Amygdala (tissue), 56 donors: ENCODE measurements around the gene ZSCAN2.

Experiments used
- DNase-seq, 56 donors: peaks; one replicate each; lab custom pipeline; 2025; lab: John Stamatoyannopoulos, UW

ZSCAN2 gene

DNA sequence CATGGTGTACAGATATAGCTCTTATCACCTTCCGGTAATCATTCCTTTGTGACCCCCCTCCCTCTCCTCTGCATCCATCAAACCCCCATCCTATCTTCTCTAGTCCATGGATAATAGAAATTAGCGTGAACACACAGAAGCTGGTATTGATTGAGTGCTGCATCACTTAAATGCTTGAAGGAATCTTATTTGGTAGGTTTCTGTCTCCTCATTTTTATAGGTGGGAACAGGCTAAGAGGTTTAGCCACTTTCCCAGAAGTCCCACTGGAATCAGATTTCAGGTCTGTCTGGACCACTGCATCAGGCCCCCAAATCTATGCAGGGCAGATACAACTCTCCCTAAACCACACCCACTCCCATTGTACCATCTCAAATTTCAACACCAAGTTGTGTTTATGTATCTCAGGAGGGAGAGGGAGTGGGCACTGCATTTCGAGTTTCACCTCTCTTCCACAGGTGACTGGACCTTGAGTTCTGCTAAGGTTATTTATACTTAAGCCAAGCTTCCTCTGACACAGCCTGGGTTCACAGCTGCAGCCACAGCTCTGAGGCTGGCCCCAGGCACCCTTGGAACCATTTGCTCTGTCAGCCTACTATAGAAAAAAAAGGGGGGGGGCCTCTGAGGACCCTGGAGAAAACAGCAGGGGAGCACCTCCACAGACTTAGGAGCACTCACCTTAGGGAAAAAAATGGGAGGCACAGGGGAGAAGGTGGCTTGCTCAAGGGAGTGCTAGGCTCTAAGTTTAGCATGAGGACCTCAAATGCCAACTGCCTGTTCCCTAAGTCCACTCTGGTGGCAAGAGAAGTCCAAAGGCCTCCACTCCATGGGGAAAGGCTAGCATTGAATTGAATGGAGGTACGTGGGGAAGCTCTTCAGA, 59.3 kb downstream of the ZSCAN2 start:
- DNase-seq = no peak

DNA sequence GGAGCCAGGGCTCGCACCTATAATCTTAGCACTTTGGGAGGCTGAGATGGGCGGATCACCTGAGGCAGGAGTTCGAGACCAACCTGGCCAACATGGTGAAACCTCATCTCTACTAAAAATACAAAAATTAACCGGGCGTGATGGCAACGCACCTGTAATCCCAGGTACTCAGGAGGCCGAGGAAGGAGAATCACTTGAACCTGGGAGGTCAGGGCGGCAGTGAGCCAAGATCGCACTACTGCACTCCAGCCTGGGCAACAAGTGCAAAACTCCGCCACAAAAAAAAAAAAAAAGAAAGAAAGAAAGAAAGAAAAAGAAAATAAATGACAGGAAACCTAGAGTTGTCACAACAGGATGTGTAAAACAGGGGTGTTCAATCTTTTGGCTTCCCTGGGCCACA, 60.2 kb downstream of the ZSCAN2 start:
- DNase-seq = no peak

DNA sequence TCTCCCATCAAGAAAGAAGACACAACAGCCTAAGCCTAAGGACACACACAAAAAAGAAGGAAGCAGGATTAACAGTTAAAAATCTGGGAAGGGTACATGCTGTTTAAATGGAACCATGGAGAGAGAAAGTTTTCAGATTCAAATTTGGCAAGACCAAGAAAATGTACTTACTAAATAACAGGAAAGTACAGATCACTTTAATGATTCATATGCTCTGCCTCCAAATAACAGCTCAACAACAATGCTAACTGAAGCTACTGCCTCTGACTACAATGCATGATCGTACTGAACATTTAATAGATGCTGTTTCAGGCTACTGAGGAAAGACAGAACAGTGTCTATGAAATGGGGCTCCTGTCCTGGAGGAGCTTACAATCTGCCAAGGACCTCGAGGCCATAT, 65.6 kb downstream of the ZSCAN2 start:
- no peak for DNase-seq

DNA sequence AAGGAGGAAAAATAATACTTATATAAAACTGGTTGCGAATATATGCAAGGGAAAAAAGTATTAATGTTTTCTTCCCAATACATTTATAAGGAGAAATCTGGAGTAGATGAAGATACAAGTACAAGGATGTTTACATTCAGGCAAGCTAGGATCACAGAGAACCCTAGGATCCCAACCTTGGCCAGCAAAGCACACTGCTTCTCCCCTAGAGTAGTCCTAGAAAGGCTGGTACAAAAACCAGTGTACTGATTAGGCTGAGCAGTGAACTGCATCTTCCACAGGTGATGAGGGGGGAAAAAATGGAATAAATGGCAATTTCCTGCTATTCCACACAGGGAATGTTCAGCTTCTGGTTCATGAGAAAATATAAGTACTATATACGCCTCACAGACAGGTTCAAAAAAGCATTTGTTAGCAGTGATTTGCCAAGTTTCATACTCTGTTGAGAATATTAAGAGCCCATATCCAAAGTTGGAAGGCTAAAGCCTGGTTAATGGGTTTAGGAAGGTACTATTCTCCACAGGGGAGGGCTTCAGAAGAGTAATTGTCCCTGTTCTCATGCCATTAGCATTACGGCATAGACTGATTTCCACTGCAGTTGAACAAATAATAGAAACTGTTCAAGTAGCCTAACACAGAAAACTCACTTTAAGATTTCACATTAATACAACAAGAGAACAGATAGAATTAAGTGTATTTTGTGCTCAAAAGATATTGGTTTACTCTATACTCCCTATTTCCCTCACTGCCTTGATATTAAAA, 67.6 kb downstream of the ZSCAN2 start:
- DNase-seq = no peak

DNA sequence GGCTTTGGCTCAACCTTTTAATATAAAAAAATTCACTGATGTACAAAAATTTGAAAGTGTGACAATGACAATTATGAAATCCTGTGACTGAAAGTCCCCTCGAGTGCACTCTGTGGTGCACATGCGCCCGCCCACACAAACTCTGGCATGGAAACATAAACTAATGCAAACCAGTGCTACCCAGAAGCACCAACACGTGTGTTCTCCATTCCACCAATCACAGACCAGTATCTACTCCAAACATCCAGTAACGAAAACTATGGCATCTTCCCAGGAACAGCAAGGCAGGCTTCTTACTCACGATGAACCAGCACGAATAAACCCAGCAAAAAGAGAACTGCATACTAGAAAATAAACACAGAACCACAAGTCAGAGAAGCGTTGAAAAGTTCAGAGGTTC, 68.9 kb downstream of the ZSCAN2 start:
- DNase-seq = no peak

DNA sequence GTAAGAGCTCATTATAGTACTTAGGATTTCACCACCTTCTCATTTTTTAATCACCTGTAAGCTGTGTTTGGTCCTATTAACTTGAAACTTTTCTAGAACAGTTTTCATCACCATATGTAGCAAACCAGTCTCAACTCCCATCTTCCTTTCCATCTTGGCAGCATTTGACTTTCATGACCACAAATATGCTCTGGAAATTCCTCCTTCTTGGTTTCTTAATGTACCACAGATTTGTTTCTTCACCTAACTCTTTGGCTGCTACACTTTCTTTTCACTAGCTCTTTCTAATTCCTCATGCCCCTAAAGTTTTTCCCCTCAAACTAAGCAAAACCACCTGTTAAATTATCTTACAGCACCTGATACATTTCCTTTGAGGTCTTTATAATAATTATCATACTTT, 70.4 kb downstream of the ZSCAN2 start:
- DNase-seq = no peak
